Stimulated activated memory B cell treated with anti-CD40 and anti-IgM and Interleukin-4, amounts not matched to agents 10 μg/mL and 1 μg/mL and 100 μg/mL, for 72 hours (primary cell): Measurements from ENCODE around the gene RCBTB1.

ENCODE experiments used
- ATAC-seq: fragments of 150-1000 bp; cut with Tn5 transposase; 2 replicates; pipeline ENCODE4 v1.10.0; 2021
- H3K27ac Mint-ChIP-seq: one replicate; pipeline ENCODE4 v1.8.0; 2022; ENCODE audit warnings: mild to moderate bottlenecking, mixed read lengths
- H3K27me3 Mint-ChIP-seq: one replicate; pipeline ENCODE4 v1.8.0; 2022; ENCODE audit warnings: mixed read lengths
- H3K36me3 Mint-ChIP-seq: one replicate; pipeline ENCODE4 v1.8.0; 2022; ENCODE audit warnings: mixed read lengths
- H3K4me1 Mint-ChIP-seq: one replicate; pipeline ENCODE4 v1.8.0; 2022; ENCODE audit warnings: mixed read lengths
- H3K4me3 Mint-ChIP-seq: one replicate; pipeline ENCODE4 v1.8.0; 2022; ENCODE audit warnings: mild to moderate bottlenecking, moderate library complexity, mixed read lengths
- H3K9me3 Mint-ChIP-seq: one replicate; pipeline ENCODE4 v1.8.0; 2022; ENCODE audit warnings: mixed read lengths

The RCBTB1 gene

GRCh38 chr13:49585220-49586157 lies at the start of gene RCBTB1:
RCBTB1 (minus strand) TSS chr13:49585558; CDS start chr13:49567279, 18,279 bp downstream.
- Mint-ChIP-seq H3K36me3 (peaks cover 20% of the 10 kb centered on the region), H3K9me3 (no peaks in the 10 kb centered on the region), H3K4me3 (peak within 1 kb of the TSS; percentile 90), H3K27ac (peak within 1 kb of the TSS; percentile 82), H3K4me1 (peaks cover 49% of the 10 kb centered on the region), H3K27me3 (no peaks in the 10 kb centered on the region)
- peak; percentile 96 for ATAC-seq

- no peaks in the 10 kb centered on the region for H3K9me3 Mint-ChIP-seq
- peaks cover 19% of the 10 kb centered on the region for H3K36me3 Mint-ChIP-seq
- ATAC-seq, result no peak
- no peak overlapping the region for H3K27ac Mint-ChIP-seq
- peaks cover 37% of the 10 kb centered on the region for H3K4me1 Mint-ChIP-seq
- no peak overlapping the region for H3K4me3 Mint-ChIP-seq
- H3K27me3 Mint-ChIP-seq, result no peaks in the 10 kb centered on the region
These were observed 48.4 kb upstream of the RCBTB1 start for GRCh38 chr13:49633710-49634109.

- H3K4me1 Mint-ChIP-seq, result peaks cover 48% of the 10 kb centered on the region
- no peak overlapping the region for H3K27ac Mint-ChIP-seq
- peaks cover 19% of the 10 kb centered on the region for H3K36me3 Mint-ChIP-seq
- H3K9me3 Mint-ChIP-seq, result no peaks in the 10 kb centered on the region
- ATAC-seq, result no peak
- no peaks in the 10 kb centered on the region for H3K27me3 Mint-ChIP-seq
- no peak overlapping the region for H3K4me3 Mint-ChIP-seq
These were observed 46.8 kb upstream of the RCBTB1 start for GRCh38 chr13:49632156-49632555.

GRCh38 chr13:49630580-49630979 lies 45.2 kb upstream of the RCBTB1 start:
- peaks cover 13% of the 10 kb centered on the region for H3K36me3 Mint-ChIP-seq
- H3K27ac Mint-ChIP-seq, result no peak overlapping the region
- no peak overlapping the region for H3K4me3 Mint-ChIP-seq
- H3K4me1 Mint-ChIP-seq, result peaks cover 37% of the 10 kb centered on the region
- no peaks in the 10 kb centered on the region for H3K9me3 Mint-ChIP-seq
- H3K27me3 Mint-ChIP-seq, result no peaks in the 10 kb centered on the region
- ATAC-seq, result no peak

GRCh38 chr13:49629947-49630346 lies 44.6 kb upstream of the RCBTB1 start:
- no peak for ATAC-seq
- Mint-ChIP-seq H3K9me3 (no peaks in the 10 kb centered on the region), H3K36me3 (peaks cover 13% of the 10 kb centered on the region), H3K4me3 (peak overlapping the region; percentile 31), H3K4me1 (peaks cover 30% of the 10 kb centered on the region), H3K27me3 (no peaks in the 10 kb centered on the region), H3K27ac (no peak overlapping the region)

GRCh38 chr13:49629196-49629938 lies 44.0 kb upstream of the RCBTB1 start:
- peaks cover 25% of the 10 kb centered on the region for H3K4me1 Mint-ChIP-seq
- H3K4me3 Mint-ChIP-seq, result peak overlapping the region; percentile 99
- H3K36me3 Mint-ChIP-seq, result peaks cover 13% of the 10 kb centered on the region
- ATAC-seq, result no peak
- no peaks in the 10 kb centered on the region for H3K27me3 Mint-ChIP-seq
- H3K9me3 Mint-ChIP-seq, result no peaks in the 10 kb centered on the region
- H3K27ac Mint-ChIP-seq, result peak overlapping the region; percentile 96

GRCh38 chr13:49627831-49628652 lies 42.7 kb upstream of the RCBTB1 start, which contains the start of gene ARL11:
ARL11 (plus strand) TSS chr13:49628507; CDS start chr13:49630448, 1,941 bp downstream.
- H3K9me3 Mint-ChIP-seq, result no peaks in the 10 kb centered on the region
- H3K4me1 Mint-ChIP-seq, result peaks cover 19% of the 10 kb centered on the region
- peaks cover 7% of the 10 kb centered on the region for H3K36me3 Mint-ChIP-seq
- H3K27me3 Mint-ChIP-seq, result no peaks in the 10 kb centered on the region
- H3K4me3 Mint-ChIP-seq, result peak within 1 kb of the TSS; percentile 99
- peak within 1 kb of the TSS; percentile 96 for H3K27ac Mint-ChIP-seq
- peak; percentile 97 for ATAC-seq

- H3K36me3 Mint-ChIP-seq, result peaks cover under 1% of the 10 kb centered on the region
- H3K27me3 Mint-ChIP-seq, result no peaks in the 10 kb centered on the region
- no peak overlapping the region for H3K4me3 Mint-ChIP-seq
- ATAC-seq, result no peak
- peaks cover 18% of the 10 kb centered on the region for H3K4me1 Mint-ChIP-seq
- H3K27ac Mint-ChIP-seq, result no peak overlapping the region
- H3K9me3 Mint-ChIP-seq, result no peaks in the 10 kb centered on the region
These were observed 40.2 kb upstream of the RCBTB1 start for GRCh38 chr13:49625392-49626079.

GRCh38 chr13:49624229-49624628 lies 38.9 kb upstream of the RCBTB1 start:
- H3K36me3 Mint-ChIP-seq, result no peaks in the 10 kb centered on the region
- ATAC-seq, result no peak

GRCh38 chr13:49622174-49622946 lies 37.0 kb upstream of the RCBTB1 start:
- Mint-ChIP-seq H3K4me1 (peaks cover 4% of the 10 kb centered on the region), H3K27ac (no peak overlapping the region), H3K27me3 (no peaks in the 10 kb centered on the region), H3K9me3 (no peaks in the 10 kb centered on the region), H3K4me3 (no peak overlapping the region), H3K36me3 (no peaks in the 10 kb centered on the region)
- ATAC-seq, result no peak

More at GRCh38 chr13:49624229-49624628, 38.9 kb upstream of the RCBTB1 start:
- H3K27me3 Mint-ChIP-seq, result no peaks in the 10 kb centered on the region
- H3K4me3 Mint-ChIP-seq, result no peak overlapping the region
- no peak overlapping the region for H3K27ac Mint-ChIP-seq
- no peaks in the 10 kb centered on the region for H3K9me3 Mint-ChIP-seq
- H3K4me1 Mint-ChIP-seq, result peaks cover 20% of the 10 kb centered on the region

GRCh38 chr13:49620170-49620621 lies 34.8 kb upstream of the RCBTB1 start:
- Mint-ChIP-seq H3K27ac (peak overlapping the region; percentile 36), H3K4me3 (peak overlapping the region; percentile 49), H3K4me1 (peaks cover 4% of the 10 kb centered on the region), H3K9me3 (no peaks in the 10 kb centered on the region), H3K27me3 (no peaks in the 10 kb centered on the region), H3K36me3 (no peaks in the 10 kb centered on the region)
- peak; percentile 60 for ATAC-seq

- Mint-ChIP-seq H3K36me3 (no peaks in the 10 kb centered on the region), H3K27ac (no peak overlapping the region), H3K27me3 (no peaks in the 10 kb centered on the region), H3K4me3 (no peak overlapping the region), H3K4me1 (peaks cover 4% of the 10 kb centered on the region), H3K9me3 (no peaks in the 10 kb centered on the region)
- ATAC-seq, result no peak
These were observed 31.3 kb upstream of the RCBTB1 start for GRCh38 chr13:49616676-49617065.

GRCh38 chr13:49615836-49616675 lies 30.7 kb upstream of the RCBTB1 start:
- H3K4me1 Mint-ChIP-seq, result peaks cover 4% of the 10 kb centered on the region
- H3K36me3 Mint-ChIP-seq, result no peaks in the 10 kb centered on the region
- no peak overlapping the region for H3K27ac Mint-ChIP-seq
- no peak overlapping the region for H3K4me3 Mint-ChIP-seq
- H3K9me3 Mint-ChIP-seq, result no peaks in the 10 kb centered on the region
- H3K27me3 Mint-ChIP-seq, result no peaks in the 10 kb centered on the region
- ATAC-seq, result no peak
